ENCODE results near the gene KPNA6. TPM values are rescaled to one million over a fixed set of nuclear protein-coding genes. Genes with fewer than 3 reads are reported as not detected.
A peak's percentile ranks its signal among the peaks of the same experiment; 100 is the strongest.

KPNA6 gene
- total RNA-seq, 4 donors from 2014 or later: 44.6 to 62.8 (median 53.4) TPM

- Histone ChIP-seq H3K4me3 (replicated peaks in 1 of 3) (peak within 1 kb of the TSS in 2 of 3 donors; percentile 28 to 58), H3K27ac (peak within 1 kb of the TSS; percentile 31 to 74 (median 35)), H3K9me3 (no peaks in the 10 kb centered on the region), H3K4me1 (peaks cover 17 to 32% of the 10 kb centered on the region in 2 donors), H3K27me3 (no peaks in the 10 kb centered on the region), H3K36me3 (peaks cover 12 to 14% of the 10 kb centered on the region in 2 donors)
- intact Hi-C loops (cut with DNase I): no loop called here
- WGBS, 2 donors: 1% methylated on average over 19 to 23 of the region's 34 CpGs
- TF ChIP-seq, protein P1, sequence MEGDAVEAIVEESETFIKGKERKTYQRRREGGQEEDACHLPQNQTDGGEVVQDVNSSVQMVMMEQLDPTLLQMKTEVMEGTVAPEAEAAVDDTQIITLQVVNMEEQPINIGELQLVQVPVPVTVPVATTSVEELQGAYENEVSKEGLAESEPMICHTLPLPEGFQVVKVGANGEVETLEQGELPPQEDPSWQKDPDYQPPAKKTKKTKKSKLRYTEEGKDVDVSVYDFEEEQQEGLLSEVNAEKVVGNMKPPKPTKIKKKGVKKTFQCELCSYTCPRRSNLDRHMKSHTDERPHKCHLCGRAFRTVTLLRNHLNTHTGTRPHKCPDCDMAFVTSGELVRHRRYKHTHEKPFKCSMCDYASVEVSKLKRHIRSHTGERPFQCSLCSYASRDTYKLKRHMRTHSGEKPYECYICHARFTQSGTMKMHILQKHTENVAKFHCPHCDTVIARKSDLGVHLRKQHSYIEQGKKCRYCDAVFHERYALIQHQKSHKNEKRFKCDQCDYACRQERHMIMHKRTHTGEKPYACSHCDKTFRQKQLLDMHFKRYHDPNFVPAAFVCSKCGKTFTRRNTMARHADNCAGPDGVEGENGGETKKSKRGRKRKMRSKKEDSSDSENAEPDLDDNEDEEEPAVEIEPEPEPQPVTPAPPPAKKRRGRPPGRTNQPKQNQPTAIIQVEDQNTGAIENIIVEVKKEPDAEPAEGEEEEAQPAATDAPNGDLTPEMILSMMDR (IDR thresholded peaks at IDR 0.05): no peak
- TF ChIP-seq POLR2A (IDR thresholded peaks at IDR 0.05): peak in 1 of 2 donors; percentile 14
- DNase-seq: peak; percentile 43 to 49
Observed at GRCh38 chr1:32200226-32201010, 92.6 kb downstream of the KPNA6 start, which contains the start of gene CCDC28B. TSS of gene CCDC28B (plus strand) at chr1:32200595. CDS start at chr1:32201936, 1,341 bp downstream.

GRCh38 chr1:32201011-32201855 is 93.4 kb downstream of the KPNA6 start:
- peak overlapping the region in 2 of 3 donors; percentile 16 to 58 for H3K4me3 ChIP-seq (replicated peaks in 1 of 3)
- H3K27me3 ChIP-seq: no peaks in the 10 kb centered on the region
- peaks cover 4 to 10% of the 10 kb centered on the region in 2 donors for H3K36me3 ChIP-seq
- H3K9me3 ChIP-seq: no peaks in the 10 kb centered on the region
- TF ChIP-seq, protein P1 (IDR thresholded peaks at IDR 0.05): peak in 1 of 6 experiments; percentile 12
- no peak for TF ChIP-seq POLR2A (IDR thresholded peaks at IDR 0.05)
- H3K4me1 ChIP-seq: peaks cover 23 to 37% of the 10 kb centered on the region in 2 donors
- WGBS, 2 donors: 6 to 9% methylated on average over 15 to 20 of the region's 26 CpGs
- H3K27ac ChIP-seq: peak overlapping the region; percentile 31 to 74 (median 35)
- DNase-seq: peak; percentile 74 to 76
- intact Hi-C loops (cut with DNase I): no loop called here

GRCh38 chr1:32204943-32205361 is 97.1 kb downstream of the KPNA6 start:
- H3K27ac ChIP-seq: peak overlapping the region; percentile 5 to 74 (median 40)
- TF ChIP-seq, protein P1 (IDR thresholded peaks at IDR 0.05): no peak
- TF ChIP-seq POLR2A (IDR thresholded peaks at IDR 0.05): no peak
- intact Hi-C loops (cut with DNase I): no loop called here
- no peaks in the 10 kb centered on the region for H3K36me3 ChIP-seq
- peak overlapping the region; percentile 5 to 62 (median 46) for H3K4me3 ChIP-seq (replicated peaks in 1 of 3)
- H3K27me3 ChIP-seq: no peaks in the 10 kb centered on the region
- 30 to 35% methylated on average over 26 of the region's 26 CpGs for WGBS, 2 donors
- no peaks in the 10 kb centered on the region for H3K9me3 ChIP-seq
- H3K4me1 ChIP-seq: peaks cover 22 to 46% of the 10 kb centered on the region in 2 donors
- no peak for DNase-seq

GRCh38 chr1:32205401-32206370 is 97.8 kb downstream of the KPNA6 start, which contains the start of gene IQCC:
TSS of gene IQCC (plus strand) at chr1:32205671. CDS start at chr1:32205682, 11 bp downstream.
- H3K9me3 ChIP-seq: no peaks in the 10 kb centered on the region
- DNase-seq: peak; percentile 95 to 96
- peaks cover 20 to 43% of the 10 kb centered on the region in 2 donors for H3K4me1 ChIP-seq
- intact Hi-C loops (cut with DNase I): no loop called here
- H3K27me3 ChIP-seq: no peaks in the 10 kb centered on the region
- H3K4me3 ChIP-seq (replicated peaks in 1 of 3): peak within 1 kb of the TSS; percentile 19 to 62 (median 46)
- TF ChIP-seq POLR2A (IDR thresholded peaks at IDR 0.05): peak; percentile 18 to 86
- TF ChIP-seq, protein P1 (IDR thresholded peaks at IDR 0.05): peak in 1 of 6 experiments; percentile 2
- H3K27ac ChIP-seq: peak within 1 kb of the TSS; percentile 5 to 74 (median 40)
- 2 to 3% methylated on average over 26 to 27 of the region's 77 CpGs for WGBS, 2 donors
- no peaks in the 10 kb centered on the region for H3K36me3 ChIP-seq
